Measurements from ENCODE around the gene WDR26. TPM values are rescaled to one million over a fixed set of nuclear protein-coding genes. Genes with fewer than 3 reads are reported as not detected.

The WDR26 gene
- total and polyA plus RNA-seq, 2 of the 4 experiments (the other 2 are of a cell fraction): 23.8 to 46.4 TPM

GRCh38 chr1:224459966-224460365 is 25.4 kb upstream of the WDR26 start:
- no peak overlapping the region for H2BK120ac ChIP-seq (ENCODE audit: low read depth, low read length)
- TF ChIP-seq CTCF (conservative IDR thresholded peaks at IDR 0.05; ENCODE audit: low read depth, low read length) (no peak), RFX5 (IDR thresholded peaks at IDR 0.05; ENCODE audit: low read depth, low read length) (no peak), MAFK (IDR thresholded peaks at IDR 0.05; ENCODE audit: low read depth, low read length) (no peak), BHLHE40 (IDR thresholded peaks at IDR 0.05; ENCODE audit: low read depth, low read length) (no peak), MAZ (IDR thresholded peaks at IDR 0.05; ENCODE audit: borderline replicate concordance, low read depth, low read length) (no peak), USF2 (IDR thresholded peaks at IDR 0.05; ENCODE audit: low read depth, low read length) (no peak), POLR2A (IDR thresholded peaks at IDR 0.05; ENCODE audit: low read depth, low read length) (no peak), CEBPB (IDR thresholded peaks at IDR 0.05; ENCODE audit: low read depth, low read length) (no peak)
- H2BK15ac ChIP-seq (ENCODE audit: low read depth, low read length): no peak overlapping the region
- ChIA-PET CTCF (interaction anchor here (0.6 to 1.2 kb wide), 2 partner anchors 26 to 463 kb away, joined by 4 read pairs; no protein-coding TSS in a partner anchor), POLR2A (ENCODE audit: unreplicated experiment) (no interaction called here)
- H3K18ac ChIP-seq (ENCODE audit: low read depth, low read length): no peak overlapping the region
- H4K8ac ChIP-seq (ENCODE audit: low read depth in 2 of 2, low read length in 2 of 2): no peak overlapping the region
- no peaks in the 10 kb centered on the region for H4K20me1 ChIP-seq (ENCODE audit: insufficient read depth, low read length)
- no peak overlapping the region for H3K4ac ChIP-seq (ENCODE audit: low read depth, low read length)
- dilution Hi-C loops (cut with HindIII; ENCODE audit: low sequenced_read_pairs, unreplicated experiment): no loop called here
- DNase-seq: no peak
- no peak overlapping the region for H2BK5ac ChIP-seq (ENCODE audit: low read depth, low read length, poor library complexity, severe bottlenecking)
- ATAC-seq (ENCODE audit: low read depth): no peak
- H2BK20ac ChIP-seq (ENCODE audit: low read depth, low read length): no peak overlapping the region
- no peaks in the 10 kb centered on the region for H3K27me3 ChIP-seq (ENCODE audit: control insufficient read depth, insufficient read depth, low read length)
- H3K4me1 ChIP-seq (ENCODE audit: control insufficient read depth, insufficient read depth, low read length): peaks cover 7% of the 10 kb centered on the region
- H3K9me3 ChIP-seq (ENCODE audit: control insufficient read depth, insufficient read depth, low read length): no peaks in the 10 kb centered on the region
- no peak overlapping the region for H2AFZ ChIP-seq (replicated peaks; ENCODE audit: low read length, poor library complexity)
- intact Hi-C loops (cut with micrococcal nuclease): loop anchor here (10.0 kb wide), 1 partner anchor 345 kb away; the partner anchor contains the start of gene FBXO28
- H3K9ac ChIP-seq (ENCODE audit: low read depth, low read length): no peak overlapping the region
- no peaks in the 10 kb centered on the region for H3K36me3 ChIP-seq (ENCODE audit: control insufficient read depth, insufficient read depth, low read length)
- no peak overlapping the region for H3K4me3 ChIP-seq (ENCODE audit: insufficient read depth, low read depth, low read length)
- H4K91ac ChIP-seq (ENCODE audit: insufficient read depth, low read depth, low read length): no peak overlapping the region
- no peak overlapping the region for H3K14ac ChIP-seq (replicated peaks; ENCODE audit: low read depth, low read length)
- WGBS, 2 experiments (ENCODE audit: extremely low coverage in 2 of 2, insufficient read length in 1 of 2): no CpG with 5 or more reads among the region's 5 CpGs
- H2AK9ac ChIP-seq (replicated peaks; ENCODE audit: low read depth, low read length, poor library complexity): no peak overlapping the region
- H4K5ac ChIP-seq (ENCODE audit: low read depth, low read length): no peak overlapping the region
- no peak overlapping the region for H2AK5ac ChIP-seq (ENCODE audit: low read depth, low read length)
- in situ Hi-C loops (cut with MboI; ENCODE audit: low sequenced_read_pairs): no loop called here
- no peak overlapping the region for H3K23ac ChIP-seq (ENCODE audit: low read depth, low read length)
- no peak overlapping the region for H3K56ac ChIP-seq (ENCODE audit: extremely low read depth, insufficient read depth, low read length)
- peaks cover 7% of the 10 kb centered on the region for H3K9me1 ChIP-seq (ENCODE audit: insufficient read depth, low read length)
- H3K4me2 ChIP-seq (ENCODE audit: low read depth, low read length): no peak overlapping the region
- BruUV-seq (replicated peaks): no TSS peak
- peaks cover 2 to 5% of the 10 kb centered on the region in 2 experiments; a peak in 1 of 4 replicates for H3K79me1 ChIP-seq (ENCODE audit: low read depth in 1 of 2, low read length in 2 of 2)
- H3K27ac ChIP-seq (ENCODE audit: insufficient read depth, low read length): no peak overlapping the region
